ENCODE results near the gene TYW5. TPM values are rescaled to one million over a fixed set of nuclear protein-coding genes. Genes with fewer than 3 reads are reported as not detected.

Gene TYW5
- total and polyA plus RNA-seq, 2 of the 13 experiments (the other 11 are each of a cell fraction or from before 2014, with no cell fraction given): 8.3 to 14.6 TPM

- in situ Hi-C loops (cut with HindIII; ENCODE audit: extremely low pct_ligation_motif_present, low pct_unique_long_range_greater_than_20kb): no loop called here
- no peak overlapping the region for H3K27ac ChIP-seq (ENCODE audit: extremely low read length, insufficient read depth, low read length)
- DNase-seq (ENCODE audit: low spot score): no peak
- peaks cover 10% of the 10 kb centered on the region for H3K9me3 ChIP-seq (ENCODE audit: low read length)
- peaks cover 67% of the 10 kb centered on the region for H3K79me2 ChIP-seq (ENCODE audit: insufficient read depth, low read length)
- peak overlapping the region; percentile 48 for H3K4me2 ChIP-seq (ENCODE audit: low read depth, low read length)
- no TSS peak for BruUV-seq (replicated peaks)
- no peak for ATAC-seq
- 89% methylated on average over 2 of the region's 2 CpGs for WGBS (ENCODE audit: low lambda C conversion rate)
- ChIA-PET POLR2A (no interaction called here), CTCF (ENCODE audit: low intra/inter-chr PET ratio, low total read pairs) (no interaction called here)
- H4K20me1 ChIP-seq (ENCODE audit: insufficient read depth, low read length): 0 out of 2 replicates have a peak, but pooled peaks cover 13% of the 10 kb centered on the region
- H3K4me1 ChIP-seq (ENCODE audit: insufficient read depth, low read length): peaks cover 30% of the 10 kb centered on the region
- intact Hi-C loops (cut with micrococcal nuclease; ENCODE audit: unreplicated experiment): no loop called here
- H3K9ac ChIP-seq (ENCODE audit: insufficient read depth, low read depth, low read length): 0 out of 2 replicates have a peak overlapping the region, but pooled peaks have one; percentile 7
- H2AFZ ChIP-seq (ENCODE audit: low read length): no peak overlapping the region
- 0 out of 6 replicates have a peak overlapping the region, but pooled peaks of 1 of the 3 experiments have one; percentile 7 for H3K4me3 ChIP-seq (replicated peaks in 1 of 3; ENCODE audit: insufficient read depth in 1 of 3, low read depth in 2 of 3, low read length in 3 of 3)
- TF ChIP-seq TFE3 (CRISPR knock-in tag; IDR thresholded peaks at IDR 0.05): no peak
- TF ChIP-seq FOXA1 (IDR thresholded peaks at IDR 0.05): no peak
- 0 out of 2 replicates have a peak, but pooled peaks have one; percentile 18 for TF ChIP-seq FOXA1 (CRISPR knock-in tag; IDR thresholded peaks at IDR 0.05)
- TF ChIP-seq XRCC5 (optimal IDR thresholded peaks at IDR 0.05; ENCODE audit: low read length): no peak
- TF ChIP-seq KDM3A (CRISPR knock-in tag; IDR thresholded peaks at IDR 0.05; ENCODE audit: low read depth): no peak
- no peak for TF ChIP-seq CREB1 (IDR thresholded peaks at IDR 0.05)
- TF ChIP-seq CREB1 (CRISPR knock-in tag; IDR thresholded peaks at IDR 0.05): 0 out of 2 replicates have a peak, but pooled peaks have one; percentile 20
- TF ChIP-seq KDM5A (IDR thresholded peaks at IDR 0.05; ENCODE audit: borderline replicate concordance, low read length): no peak
- TF ChIP-seq NR2F1 (CRISPR knock-in tag; IDR thresholded peaks at IDR 0.05): no peak
- no peak for TF ChIP-seq YEATS4 (CRISPR knock-in tag; IDR thresholded peaks at IDR 0.05; ENCODE audit: borderline replicate concordance)
- no peak for TF ChIP-seq TBP (CRISPR knock-in tag; IDR thresholded peaks at IDR 0.05)
- TF ChIP-seq ZSCAN9 (CRISPR knock-in tag; IDR thresholded peaks at IDR 0.05; ENCODE audit: borderline replicate concordance): no peak
- TF ChIP-seq THRA (CRISPR knock-in tag; IDR thresholded peaks at IDR 0.05; ENCODE audit: borderline replicate concordance): no peak
- no peak for TF ChIP-seq PLRG1 (conservative IDR thresholded peaks at IDR 0.05)
- no peak for TF ChIP-seq ZNF512B (CRISPR knock-in tag; IDR thresholded peaks at IDR 0.05; ENCODE audit: borderline replicate concordance)
- no peak for TF ChIP-seq RBFOX2 (IDR thresholded peaks at IDR 0.05; ENCODE audit: low read depth, low read length)
- peaks cover 12 to 37% of the 10 kb centered on the region in 2 experiments; a peak in 4 of 5 replicates for H3K36me3 ChIP-seq (replicated peaks in 1 of 2; ENCODE audit: control insufficient read depth in 1 of 2, insufficient read depth in 2 of 2, low read length in 2 of 2)
- FAIRE-seq: no peak
- H3K27me3 ChIP-seq (ENCODE audit: control insufficient read depth in 1 of 2, insufficient read depth in 2 of 2, low read length in 2 of 2): no peaks in the 10 kb centered on the region; a peak in 1 of 5 replicates
Measured at GRCh38 chr2:199914372-199914958, 40.8 kb downstream of the TYW5 start.
